GM21529 (cell line): ENCODE measurements around the gene SOCS1.
A peak's percentile ranks its signal among the peaks of the same experiment; 100 is the strongest.
"Not testable (repeated sequence)": the region's sequence is repeated elsewhere in the genome, so short reads cannot be mapped to it uniquely, and the experiment has no call there.

ENCODE experiments used
- ATAC-seq: cut with Tn5 transposase; IDR thresholded peaks from one replicate; pipeline ENCODE4 v1.9.1; 2021; ENCODE audit not compliant: unreplicated experiment

The SOCS1 gene

DNA sequence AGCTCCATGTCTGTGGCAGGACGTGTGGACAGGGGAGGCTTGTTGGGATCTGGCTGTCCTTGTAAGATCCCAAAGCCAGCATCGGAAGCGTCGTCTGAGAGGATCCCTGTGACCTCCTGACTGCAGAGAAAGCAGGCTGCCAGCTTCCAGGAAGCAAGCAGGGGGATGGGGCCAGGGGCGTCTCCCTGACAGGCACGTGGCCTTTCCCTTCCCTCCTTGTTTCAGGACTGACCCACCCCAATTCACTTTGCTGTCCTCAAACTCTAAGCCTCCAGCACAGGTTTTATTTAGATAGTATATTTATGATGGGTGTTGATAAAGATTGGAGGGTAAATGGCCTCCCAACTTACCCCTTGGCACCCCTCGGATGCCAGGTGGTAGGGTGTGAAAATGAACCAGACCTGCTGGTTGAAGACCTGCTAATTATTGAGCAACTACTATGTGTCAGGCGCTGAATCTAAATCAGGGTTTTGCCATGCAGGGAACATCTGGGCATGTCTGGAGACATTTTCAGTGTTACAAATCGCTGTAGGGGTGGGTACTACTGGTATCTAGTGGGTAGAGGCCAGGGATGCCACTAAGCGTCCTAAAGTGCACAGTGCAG is 24.5 kb downstream of the SOCS1 start:
- no peak for ATAC-seq

DNA sequence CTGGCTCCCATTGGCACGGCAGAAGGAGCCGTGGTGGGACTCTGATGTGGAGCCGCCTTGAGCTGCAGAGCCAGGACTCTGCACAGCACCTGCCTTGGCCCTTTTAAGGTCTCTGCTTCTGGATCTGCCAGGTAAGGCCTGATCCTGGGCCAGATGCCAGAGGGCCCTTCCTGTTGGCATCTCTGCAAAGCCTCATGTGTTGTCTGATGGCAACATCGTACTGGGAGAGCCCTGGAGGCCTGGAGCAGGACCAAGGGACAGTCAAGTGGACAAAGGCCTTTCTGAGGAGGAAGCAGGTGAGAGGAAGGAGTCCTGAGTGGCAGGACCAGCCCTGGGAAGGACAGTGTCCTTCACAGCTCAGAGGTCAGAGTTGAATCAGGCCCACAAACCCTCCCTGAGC is 26.1 kb downstream of the SOCS1 start:
- no peak for ATAC-seq

DNA sequence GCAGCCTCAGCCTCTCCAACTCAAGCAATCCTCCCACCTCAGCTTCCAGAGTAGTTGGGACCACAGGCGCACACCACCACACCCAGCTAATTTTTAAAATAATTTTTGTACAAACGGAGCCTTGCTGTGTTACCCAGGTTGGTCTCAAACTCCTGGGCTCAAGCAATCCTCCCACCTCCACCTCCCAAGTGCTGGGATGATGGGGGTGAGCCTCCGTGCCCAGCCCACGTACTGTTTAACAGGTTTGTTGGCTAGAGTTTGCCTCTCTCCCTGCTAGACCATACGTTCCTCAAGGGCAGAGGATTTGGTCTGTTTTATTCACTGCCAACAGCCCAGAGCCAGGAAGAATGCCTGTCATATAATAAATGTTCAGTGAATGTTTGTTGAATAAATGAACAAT is 26.6 kb downstream of the SOCS1 start:
- ATAC-seq = no peak

DNA sequence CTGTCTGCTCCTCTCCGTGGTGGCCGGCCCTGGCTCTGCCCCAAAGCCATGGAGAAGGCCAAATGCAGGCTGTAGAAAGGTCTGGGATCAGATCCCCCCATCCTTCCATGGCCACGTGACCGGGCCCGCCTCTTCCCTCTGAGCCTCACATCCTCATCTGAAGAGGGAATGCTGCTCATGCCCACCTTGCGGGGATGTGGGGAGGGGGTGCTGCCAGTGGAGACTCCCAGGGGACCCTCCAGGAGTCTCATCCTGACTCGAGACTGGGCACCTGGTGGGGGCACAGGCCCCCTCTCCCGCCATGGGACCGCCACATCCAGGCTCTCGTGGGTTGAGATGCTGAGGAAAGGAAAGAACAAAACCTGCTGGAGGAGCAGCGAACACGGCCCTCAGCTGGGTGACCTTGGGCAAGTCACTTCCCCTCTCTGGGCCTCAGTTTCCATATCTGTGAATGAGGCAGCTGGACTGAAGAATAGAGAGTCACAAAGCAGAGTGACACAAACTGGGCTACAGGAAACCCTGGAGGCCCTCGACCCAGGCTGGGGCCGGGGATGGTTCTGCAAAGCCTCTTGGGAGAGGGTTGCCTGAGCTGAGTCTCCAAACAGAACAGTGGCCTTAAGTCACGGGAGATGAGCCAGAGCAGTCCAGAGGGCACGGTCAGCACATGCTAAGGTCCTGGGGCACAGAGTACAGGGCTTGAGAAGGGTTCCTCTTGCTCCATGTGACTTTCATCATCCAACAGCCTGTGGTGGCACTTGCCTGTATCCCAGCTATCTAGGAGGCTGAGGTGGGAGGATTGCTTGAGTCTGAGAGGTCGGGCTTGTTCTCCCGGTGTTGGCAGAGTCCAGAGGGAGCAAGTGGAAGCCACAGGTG is 30.1 kb downstream of the SOCS1 start:
- no peak for ATAC-seq

DNA sequence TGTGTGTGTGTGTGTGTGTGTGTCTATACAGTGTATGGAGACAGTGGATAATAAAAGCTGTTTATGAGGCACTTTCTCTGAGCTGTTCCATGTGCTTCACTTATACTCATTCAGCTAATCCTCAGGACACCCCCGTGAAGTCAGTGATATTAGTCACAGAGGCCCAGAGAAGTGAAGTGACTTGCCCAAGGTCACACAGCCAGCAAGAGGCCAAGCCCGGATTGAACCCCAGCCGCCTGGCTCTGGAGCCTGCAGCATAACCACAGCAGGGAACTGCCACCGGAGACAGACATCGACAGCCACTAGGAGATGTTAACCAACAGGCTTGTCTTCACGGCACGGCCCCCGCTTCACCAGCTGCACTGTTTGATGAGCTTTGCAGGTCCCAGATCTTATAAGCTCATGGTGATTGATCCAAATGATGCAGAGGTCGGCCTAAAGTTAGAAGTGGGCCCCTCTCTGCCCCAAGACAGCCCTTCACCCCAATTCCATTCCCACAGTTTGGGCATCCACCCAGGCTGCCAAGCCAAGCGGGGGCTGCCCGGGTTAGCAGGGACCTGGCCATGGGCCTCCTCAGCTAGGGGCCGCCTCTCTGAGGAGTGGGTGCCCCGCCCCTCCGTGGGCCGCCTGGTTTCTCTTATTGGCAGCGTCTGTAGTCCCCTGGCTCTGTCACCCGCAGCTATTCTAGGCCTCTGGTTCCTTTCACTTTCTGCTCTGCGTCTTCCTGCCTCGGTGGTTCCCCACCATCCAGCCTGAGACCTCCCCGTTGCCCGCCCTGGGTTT is 30.9 kb downstream of the SOCS1 start:
- ATAC-seq = peak; percentile 81

DNA sequence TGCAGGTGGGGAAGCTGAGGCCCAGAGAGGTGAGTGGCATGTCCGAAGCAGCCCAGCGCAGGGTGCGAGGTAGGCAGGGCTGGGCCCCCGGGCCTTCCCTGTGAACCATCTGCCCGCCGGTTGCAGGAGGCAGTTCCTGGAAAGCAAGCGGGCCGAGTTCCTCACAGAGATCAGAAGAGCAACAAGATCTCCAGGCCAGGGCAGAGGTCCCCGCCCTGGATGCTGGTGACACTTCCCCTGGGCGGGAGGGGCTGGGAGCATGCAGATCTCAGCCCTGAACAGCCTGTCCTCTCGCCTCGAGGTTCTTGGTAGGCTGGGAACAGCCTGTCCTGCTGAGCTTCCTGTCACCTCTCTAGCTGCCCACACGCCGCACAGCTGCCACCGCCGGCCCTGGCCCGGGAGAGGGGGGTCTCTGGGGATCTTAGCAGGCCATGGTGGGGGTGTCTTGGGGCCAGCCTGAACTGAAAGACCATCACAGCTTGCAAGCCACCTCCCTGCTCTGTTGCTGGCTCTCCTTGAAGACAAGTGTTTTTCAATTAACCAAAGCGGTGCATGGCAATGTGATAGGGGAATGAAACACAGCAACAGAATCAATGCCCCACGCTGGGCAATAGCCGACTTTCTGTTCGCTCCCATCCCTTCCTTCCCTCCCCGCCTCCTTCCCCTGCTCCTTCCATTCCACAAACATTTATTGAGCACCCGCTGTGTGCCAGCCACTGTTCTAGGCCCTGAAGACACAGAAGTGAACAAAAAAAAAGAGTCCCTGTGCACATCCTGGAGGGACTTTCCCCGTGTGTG is 31.7 kb downstream of the SOCS1 start:
- peak; percentile 55 for ATAC-seq

DNA sequence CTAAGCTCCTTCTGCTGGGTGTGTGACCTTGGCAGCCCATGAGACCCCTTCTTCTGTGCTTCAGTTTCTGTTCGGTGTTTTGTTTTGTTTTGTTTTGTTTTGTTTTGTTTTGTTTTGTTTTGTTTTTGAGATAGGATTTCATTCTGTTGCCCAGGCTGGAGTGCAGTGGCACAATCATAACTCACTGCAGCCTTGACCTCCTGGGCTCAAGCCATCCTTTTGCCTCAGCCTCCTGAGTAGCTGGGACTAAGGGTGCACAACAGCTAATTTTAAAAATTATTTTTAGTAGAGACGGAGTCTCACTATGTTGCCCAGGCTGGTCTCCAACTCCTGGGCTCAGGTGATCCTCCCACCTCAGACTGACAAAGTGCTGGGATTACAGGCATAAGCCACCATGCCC is 35.5 kb downstream of the SOCS1 start:
- ATAC-seq = not testable (repeated sequence)

DNA sequence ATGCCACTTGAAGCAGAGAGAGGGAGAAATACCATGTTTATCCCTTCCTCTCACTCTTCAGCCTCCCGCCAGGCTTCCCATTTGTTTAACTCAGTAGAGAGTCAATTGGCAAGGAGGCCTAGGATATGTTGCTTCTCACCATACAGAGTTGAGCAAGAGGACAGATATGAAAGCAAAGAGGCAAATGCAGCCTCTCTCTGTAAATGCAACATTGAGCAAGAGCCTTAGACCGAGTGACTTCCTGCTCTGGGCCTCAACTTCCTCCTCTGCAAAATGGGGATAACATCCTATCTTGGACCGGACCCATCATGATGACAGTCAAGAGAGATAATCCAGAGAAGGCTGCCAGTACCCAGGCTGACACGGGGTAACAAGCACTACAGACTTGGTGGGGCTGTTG is 36.8 kb downstream of the SOCS1 start:
- ATAC-seq = no peak

DNA sequence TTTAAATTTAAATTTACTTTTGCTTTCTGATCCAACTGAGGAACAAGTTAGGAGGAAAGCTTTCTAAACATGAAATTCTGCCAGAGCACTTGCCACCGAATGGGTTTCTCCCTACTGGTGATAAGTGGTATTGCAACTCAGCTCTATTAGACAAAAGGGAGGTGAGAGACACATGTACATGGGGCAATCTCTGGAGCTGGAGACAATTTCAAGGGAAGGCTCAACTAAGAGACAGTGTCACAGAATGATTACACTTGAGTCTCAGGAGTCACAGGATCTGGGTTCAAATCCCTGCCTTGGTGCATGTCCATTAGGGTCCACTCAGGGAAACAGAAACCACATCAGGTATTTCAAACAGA is 37.4 kb downstream of the SOCS1 start:
- ATAC-seq = no peak

DNA sequence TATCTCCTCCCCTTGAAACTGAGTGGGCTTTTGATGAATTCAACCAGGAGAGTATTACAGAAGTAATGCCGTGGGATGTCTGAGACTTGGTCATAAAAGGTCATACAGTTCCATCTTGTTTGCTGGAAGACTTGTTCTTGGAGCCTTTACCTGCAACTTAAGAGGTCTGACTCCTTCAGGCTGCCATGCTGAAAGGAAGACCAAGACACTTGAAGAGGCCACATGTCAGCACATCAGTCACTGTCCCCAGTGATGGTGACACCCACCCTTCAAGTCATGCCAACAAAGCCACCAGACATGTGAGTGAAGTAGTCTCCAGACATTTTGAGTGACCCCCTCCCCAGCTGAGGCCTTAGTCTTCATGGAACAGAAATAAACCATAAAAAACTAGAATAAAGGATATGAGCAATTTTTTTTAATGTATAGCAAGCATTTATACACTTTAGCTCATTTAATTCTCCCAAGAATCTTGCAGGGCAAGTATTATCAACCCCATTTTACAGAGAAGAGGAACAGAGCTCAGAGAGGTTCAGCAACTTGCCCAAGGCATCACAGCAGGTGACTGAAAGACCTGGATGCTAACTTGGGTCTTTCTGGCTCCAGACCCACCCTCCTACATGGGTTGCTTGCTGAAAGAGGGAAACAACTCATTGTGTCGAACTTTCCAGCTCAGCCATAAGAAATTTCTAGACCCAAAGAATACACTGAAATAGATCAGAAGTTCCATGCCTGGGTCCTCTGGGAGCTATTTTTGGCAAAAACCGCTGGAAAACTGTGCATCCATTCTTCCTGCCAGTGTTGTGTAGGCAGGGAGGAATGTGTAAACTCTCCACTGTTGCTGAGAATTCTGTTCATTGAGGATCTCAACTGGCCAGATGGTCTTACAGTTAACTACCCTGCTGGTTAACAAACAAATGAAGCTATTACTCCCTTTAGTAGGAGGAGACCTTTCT is 38.1 kb downstream of the SOCS1 start:
- ATAC-seq = no peak

DNA sequence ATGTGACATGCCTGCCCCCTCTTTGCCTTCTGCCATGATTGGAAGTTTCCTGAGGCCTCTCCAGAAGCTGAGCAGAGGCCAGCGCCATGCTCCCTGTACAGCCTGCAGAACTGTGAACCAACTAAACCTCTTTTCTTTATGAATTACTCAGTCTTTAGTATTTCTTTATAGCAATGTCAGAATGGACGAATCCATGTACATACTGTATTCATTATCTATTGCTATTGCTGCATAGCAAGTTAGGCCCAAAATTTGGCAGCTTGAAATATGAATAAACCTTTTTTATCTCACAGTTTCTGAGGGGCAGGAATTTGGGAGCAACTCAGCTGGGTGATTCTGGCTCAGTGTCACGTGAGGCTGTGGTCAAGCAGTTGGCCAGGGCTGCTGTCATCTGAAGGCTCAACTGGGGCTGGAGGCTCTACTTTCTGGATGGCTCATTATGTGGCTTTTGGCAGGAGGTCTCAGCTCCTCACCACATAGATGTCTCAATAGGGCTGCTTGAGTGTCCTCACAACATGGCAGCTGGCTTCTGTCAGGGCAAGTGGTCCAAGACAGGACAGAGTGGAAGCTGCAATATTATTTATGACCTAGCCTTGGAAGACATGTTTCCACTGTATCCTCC is 40.0 kb downstream of the SOCS1 start:
- ATAC-seq = no peak

DNA sequence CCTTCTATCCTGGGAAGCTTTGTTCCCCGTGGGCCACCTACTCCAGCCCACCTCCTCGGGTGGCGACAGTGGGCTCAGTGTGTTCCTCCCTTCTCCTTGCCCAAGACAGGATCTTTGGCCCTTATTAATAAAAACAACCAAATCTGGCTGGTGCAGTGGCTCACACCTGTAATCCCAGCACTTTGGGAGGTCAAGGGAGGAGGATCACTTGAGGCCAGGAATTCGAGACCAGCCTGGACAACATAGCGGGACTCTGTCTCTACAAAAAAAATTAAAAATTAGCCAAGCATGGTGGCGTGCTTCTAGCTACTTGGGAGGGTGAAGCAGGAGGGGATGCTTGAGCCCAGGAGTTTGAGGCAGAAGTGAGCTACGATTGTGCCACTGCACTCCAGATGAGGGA is 42.2 kb downstream of the SOCS1 start:
- ATAC-seq = no peak

DNA sequence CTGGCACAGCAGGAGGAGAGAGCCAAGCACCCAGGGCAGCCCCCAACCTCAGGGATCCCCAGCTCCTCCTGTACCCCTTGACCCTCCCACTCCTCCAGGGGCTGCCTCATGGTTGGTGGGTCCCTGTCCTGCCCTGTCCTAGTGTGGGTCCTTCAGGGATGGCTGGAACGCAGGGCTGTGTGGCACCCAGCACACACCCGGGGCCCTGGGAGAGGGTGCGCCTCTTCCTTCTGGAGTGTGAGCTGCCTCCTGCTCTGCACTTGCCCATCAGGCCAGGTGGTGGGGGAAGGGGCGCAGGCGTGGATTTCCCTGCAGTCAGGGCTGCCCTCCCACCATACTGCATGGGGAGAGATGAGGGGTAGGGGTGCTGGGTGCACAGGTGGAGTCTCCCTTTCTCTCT is 42.6 kb downstream of the SOCS1 start:
- ATAC-seq = no peak

DNA sequence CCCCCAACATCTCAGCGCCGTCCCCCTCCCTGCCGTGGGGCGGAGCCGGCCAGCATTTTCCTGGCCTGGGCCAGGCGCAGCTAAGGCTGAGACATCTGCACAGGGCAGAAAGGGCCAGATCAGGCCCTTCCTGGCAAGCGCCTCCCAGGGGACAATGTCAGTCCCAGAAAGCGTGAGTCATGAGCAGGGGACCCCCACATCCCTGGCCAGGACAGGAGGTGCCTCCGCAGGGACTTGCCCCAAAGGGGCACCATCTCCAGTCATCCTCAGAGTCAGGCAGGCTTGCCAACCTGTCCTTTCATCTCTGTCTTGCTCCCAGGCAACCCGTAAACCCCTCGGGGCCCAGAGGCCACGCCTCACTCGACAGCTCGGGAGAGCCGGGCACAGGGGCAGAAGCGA is 43.2 kb downstream of the SOCS1 start:
- no peak for ATAC-seq

DNA sequence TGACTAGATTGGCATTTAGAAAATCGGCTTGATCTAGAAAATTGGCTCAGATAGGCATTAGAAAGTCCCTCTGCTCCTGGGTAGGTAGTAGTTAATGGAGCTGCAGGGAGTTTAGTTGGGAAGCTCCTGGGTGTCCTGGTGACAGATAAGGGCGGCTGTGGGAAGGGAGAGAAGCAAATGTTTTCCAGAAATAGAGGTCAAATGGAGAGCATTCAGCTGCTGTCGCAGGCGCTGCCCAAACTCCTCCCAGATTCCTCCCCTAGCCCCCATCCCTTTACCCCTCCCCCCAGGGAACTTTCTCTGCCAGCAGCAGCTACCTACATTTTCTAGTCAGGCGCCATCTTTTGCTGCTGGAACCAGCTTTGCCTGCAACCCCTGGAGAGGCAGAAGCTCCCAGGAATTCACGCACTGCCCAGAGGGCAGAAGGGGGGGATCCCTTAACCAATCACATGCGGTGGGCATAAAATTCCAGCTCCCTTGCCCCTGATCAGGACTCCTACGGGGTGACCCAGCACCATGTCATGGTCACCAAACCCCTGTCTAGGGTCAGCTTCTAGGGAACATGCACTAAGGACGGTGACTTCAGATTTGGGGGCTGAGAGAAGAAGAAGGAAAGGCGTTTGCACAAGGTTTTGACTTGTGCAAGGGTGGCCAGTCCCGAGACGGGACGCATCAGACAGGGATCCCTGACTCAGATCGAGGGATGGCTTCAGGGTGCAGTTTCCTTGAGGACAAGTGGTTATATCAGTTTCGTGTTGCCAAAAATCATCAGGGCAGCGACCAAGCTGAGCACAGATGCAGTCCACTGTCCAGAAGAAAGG is 43.8 kb downstream of the SOCS1 start:
- ATAC-seq = no peak

DNA sequence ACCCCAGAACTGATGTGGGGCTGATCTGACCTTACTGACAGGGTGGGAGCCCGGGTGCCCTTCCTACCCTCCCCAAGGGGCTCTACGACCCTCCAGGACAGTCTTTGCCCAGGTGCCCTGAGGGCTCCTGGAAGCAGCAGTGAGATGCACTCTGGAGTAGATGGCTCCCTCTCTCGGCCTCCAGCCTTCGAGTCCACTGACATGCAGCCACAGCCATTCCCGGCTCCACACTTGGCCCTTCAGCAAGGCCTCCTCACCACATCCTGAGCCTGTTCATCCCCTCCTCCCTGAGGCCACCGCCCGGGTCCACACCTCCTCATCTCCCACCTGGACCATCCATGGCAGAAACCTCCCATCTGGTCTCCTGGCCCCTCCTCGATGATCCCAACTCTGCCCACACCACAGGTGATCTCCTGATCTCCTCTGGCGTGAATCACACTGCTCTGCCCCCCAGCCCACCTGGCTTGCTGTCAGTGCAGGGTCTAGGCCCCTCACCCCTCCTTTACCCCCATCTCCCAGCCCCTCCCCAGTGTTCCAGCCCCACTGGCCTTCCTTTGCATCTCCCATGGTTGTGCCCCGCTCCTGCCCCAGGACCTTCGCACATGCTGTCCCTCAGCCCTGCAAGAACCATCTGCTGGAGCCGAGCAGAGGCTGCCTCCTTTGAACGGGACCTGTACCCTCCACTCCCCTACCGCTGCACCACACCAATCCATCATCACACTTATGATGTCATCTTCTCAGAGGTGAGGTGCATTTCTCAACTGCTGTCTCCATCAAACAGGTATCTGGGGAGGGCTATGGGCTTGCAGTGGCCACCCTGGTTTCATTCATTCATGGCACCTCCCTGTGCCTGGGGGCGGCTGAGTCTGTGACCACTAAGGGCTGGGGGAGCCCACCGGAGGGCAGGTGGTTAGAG is 44.7 kb downstream of the SOCS1 start:
- no peak for ATAC-seq

DNA sequence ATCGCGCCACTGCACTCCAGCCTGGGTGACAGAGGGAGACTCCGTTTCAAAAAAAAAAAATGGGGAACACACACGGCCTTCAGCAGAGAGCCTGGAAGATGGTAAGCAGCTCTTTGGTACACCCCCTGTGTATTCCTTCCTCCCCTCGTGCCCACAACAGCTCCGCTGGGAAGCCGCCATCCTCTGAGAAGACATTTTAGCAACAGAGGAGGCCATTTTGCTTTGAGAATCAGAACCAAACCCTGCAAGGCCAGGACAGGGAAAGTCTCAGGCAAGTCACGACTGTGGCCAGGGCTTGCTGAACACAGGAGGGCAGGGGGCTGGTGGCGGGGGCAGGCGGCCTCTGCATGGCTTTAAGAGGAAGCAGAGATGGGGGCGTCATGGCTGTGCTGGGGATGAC is 45.7 kb downstream of the SOCS1 start:
- no peak for ATAC-seq
